ENCODE data around the gene CYFIP1.
"Not testable (repeated sequence)": the region's sequence is repeated elsewhere in the genome, so short reads cannot be mapped to it uniquely, and the experiment has no call there.

CYFIP1 gene

GRCh38 chr15:22980189-22981050, at the start of gene CYFIP1:
Gene CYFIP1 (minus strand): TSS chr15:22980368. CDS start chr15:22947285, 33,083 bp downstream.
- peak in 1 of 2 donors; percentile 2 for DNase-seq (ENCODE audit: low read depth in 1 of 2, low spot score in 1 of 2)

GRCh38 chr15:23026218-23026617, 46.0 kb upstream of the CYFIP1 start:
- no peak for DNase-seq (ENCODE audit: low read depth in 1 of 2, low spot score in 1 of 2)

- no peak for DNase-seq (ENCODE audit: low read depth in 1 of 2, low spot score in 1 of 2)
These were observed 42.0 kb upstream of the CYFIP1 start for GRCh38 chr15:23022156-23022555.

- DNase-seq (ENCODE audit: low read depth in 1 of 2, low spot score in 1 of 2): no peak
These were observed 34.3 kb upstream of the CYFIP1 start for GRCh38 chr15:23014394-23015000.

GRCh38 chr15:23013681-23014080, 33.5 kb upstream of the CYFIP1 start:
- no peak for DNase-seq (ENCODE audit: low read depth in 1 of 2, low spot score in 1 of 2)

- DNase-seq (ENCODE audit: low read depth in 1 of 2, low spot score in 1 of 2): not testable (repeated sequence)
These were observed 32.4 kb upstream of the CYFIP1 start for GRCh38 chr15:23012616-23013015.

- no peak for DNase-seq (ENCODE audit: low read depth in 1 of 2, low spot score in 1 of 2)
These were observed 23.6 kb upstream of the CYFIP1 start for GRCh38 chr15:23003736-23004135.

- no peak for DNase-seq (ENCODE audit: low read depth in 1 of 2, low spot score in 1 of 2)
These were observed 22.8 kb upstream of the CYFIP1 start for GRCh38 chr15:23002920-23003319.

- no peak for DNase-seq (ENCODE audit: low read depth in 1 of 2, low spot score in 1 of 2)
These were observed 15.6 kb upstream of the CYFIP1 start for GRCh38 chr15:22995795-22996194.

GRCh38 chr15:22992024-22992326, 11.8 kb upstream of the CYFIP1 start:
- no peak for DNase-seq (ENCODE audit: low read depth in 1 of 2, low spot score in 1 of 2)

GRCh38 chr15:22989576-22990477, 9.7 kb upstream of the CYFIP1 start:
- DNase-seq (ENCODE audit: low read depth in 1 of 2, low spot score in 1 of 2): no peak

GRCh38 chr15:22988811-22989210, 8.6 kb upstream of the CYFIP1 start:
- no peak for DNase-seq (ENCODE audit: low read depth in 1 of 2, low spot score in 1 of 2)

- DNase-seq (ENCODE audit: low read depth in 1 of 2, low spot score in 1 of 2): not testable (repeated sequence)
These were observed 1.8 kb upstream of the CYFIP1 start for GRCh38 chr15:22981931-22982330.

GRCh38 chr15:22981051-22981840, 1.1 kb upstream of the CYFIP1 start:
- no peak for DNase-seq (ENCODE audit: low read depth in 1 of 2, low spot score in 1 of 2)

- peak in 1 of 2 donors; percentile 14 for DNase-seq (ENCODE audit: low read depth in 1 of 2, low spot score in 1 of 2)
These were observed 655 bp downstream of the CYFIP1 start for GRCh38 chr15:22979238-22980188.

GRCh38 chr15:22978691-22979237, 1.4 kb downstream of the CYFIP1 start:
- DNase-seq (ENCODE audit: low read depth in 1 of 2, low spot score in 1 of 2): no peak

GRCh38 chr15:22974745-22975144, 5.4 kb downstream of the CYFIP1 start:
- no peak for DNase-seq (ENCODE audit: low read depth in 1 of 2, low spot score in 1 of 2)

GRCh38 chr15:22973987-22974386, 6.2 kb downstream of the CYFIP1 start:
- DNase-seq (ENCODE audit: low read depth in 1 of 2, low spot score in 1 of 2): no peak

- no peak for DNase-seq (ENCODE audit: low read depth in 1 of 2, low spot score in 1 of 2)
These were observed 6.9 kb downstream of the CYFIP1 start for GRCh38 chr15:22973286-22973685.

Measured in activated CD4-positive, alpha-beta T cell treated with anti-CD3 and anti-CD28 coated beads, Interleukin-2, amount 50 U/mL, for 24 hours (primary cell).